Heart left ventricle (tissue), 13 donors: ENCODE data around the gene KCNQ1.

Experiments
- POLR2A ChIP-seq, 2 donors: fragments of 450-650 bp; IDR thresholded peaks; one replicate each; pipeline ENCODE4 v1.6.1; 2017; ENCODE audit warnings: antibody characterized with exemption in 2 of 2, mild to moderate bottlenecking in 2 of 2, moderate library complexity in 2 of 2
- TF ChIP-seq, protein P1 (sequence below), 12 donors: fragments of 200-600 bp; sonication (generic) in 4 of 12; IDR thresholded peaks; one replicate each; pipeline versions ENCODE4 v1.5.0 to v1.8.0; 2018 to 2022; ENCODE audit warnings: antibody characterized with exemption in 12 of 12, mild to moderate bottlenecking in 5 of 12
- donor health status: ischemic (EF 13 %, LVEDD 7.1; RV severe dilation, severe dysfunction).
- donor health status: DM: no; HTN: yes; CAD: no.
- donor health status: DM: no; HTN: no; CAD: no.
- donor health status: ischemic (EF 25% LVEDD 6.9; RV normal size, moderate dysfunction).
- donor health status: ischemic (EF 25% LVEDD 5.7; RV mildly dilated, moderate dysfunction).
- donor health status: ischemic (EF 35%, LVEDD 5.7; RV mildly dilated, moderate dysfunction).
- donor health status: nonischemic (EF 11% LVEDD 7.7; RV severe dilation, severe dysfunction).
- donor health status: DM: yes; HTN: yes; CAD: no.
- donor health status: PGD.
- donor health status: ischemic (EF 29% LVEDD 5.4; RV normal size, mild dysfunction).
- donor health status: nonischemic (EF 23%, LVEDD 6.1; RV moderate dilation, normal function).

DNA sequence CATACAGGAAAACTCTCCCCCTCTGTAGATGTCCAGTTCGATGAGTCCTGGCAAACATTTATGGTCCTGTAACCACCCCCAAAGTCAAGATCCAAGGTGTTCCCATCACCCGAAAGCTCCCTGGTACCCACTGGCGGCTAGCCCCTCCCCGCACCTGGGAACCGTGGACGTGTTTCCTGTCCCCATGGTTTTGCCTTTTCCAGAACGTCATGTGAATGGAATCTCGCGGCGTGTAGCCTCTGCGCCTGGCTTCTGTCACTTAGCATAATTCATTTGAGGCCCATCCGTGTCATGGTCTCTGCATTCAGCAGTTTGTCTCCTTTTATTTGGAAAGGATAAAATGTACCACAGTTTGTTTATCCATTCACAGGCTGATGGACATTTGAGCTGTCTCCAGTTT lies 106.3 kb downstream of the KCNQ1 start:
- TF ChIP-seq, protein P1, sequence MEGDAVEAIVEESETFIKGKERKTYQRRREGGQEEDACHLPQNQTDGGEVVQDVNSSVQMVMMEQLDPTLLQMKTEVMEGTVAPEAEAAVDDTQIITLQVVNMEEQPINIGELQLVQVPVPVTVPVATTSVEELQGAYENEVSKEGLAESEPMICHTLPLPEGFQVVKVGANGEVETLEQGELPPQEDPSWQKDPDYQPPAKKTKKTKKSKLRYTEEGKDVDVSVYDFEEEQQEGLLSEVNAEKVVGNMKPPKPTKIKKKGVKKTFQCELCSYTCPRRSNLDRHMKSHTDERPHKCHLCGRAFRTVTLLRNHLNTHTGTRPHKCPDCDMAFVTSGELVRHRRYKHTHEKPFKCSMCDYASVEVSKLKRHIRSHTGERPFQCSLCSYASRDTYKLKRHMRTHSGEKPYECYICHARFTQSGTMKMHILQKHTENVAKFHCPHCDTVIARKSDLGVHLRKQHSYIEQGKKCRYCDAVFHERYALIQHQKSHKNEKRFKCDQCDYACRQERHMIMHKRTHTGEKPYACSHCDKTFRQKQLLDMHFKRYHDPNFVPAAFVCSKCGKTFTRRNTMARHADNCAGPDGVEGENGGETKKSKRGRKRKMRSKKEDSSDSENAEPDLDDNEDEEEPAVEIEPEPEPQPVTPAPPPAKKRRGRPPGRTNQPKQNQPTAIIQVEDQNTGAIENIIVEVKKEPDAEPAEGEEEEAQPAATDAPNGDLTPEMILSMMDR (IDR thresholded peaks at IDR 0.05): no peak
- no peak for TF ChIP-seq POLR2A (IDR thresholded peaks at IDR 0.05)
